A549 (cell line): ENCODE results near the gene CDH18.

Source experiments
- CBX8 ChIP-seq: fragments of 200-600 bp; sonication (generic); IDR thresholded peaks from 2 replicates; pipeline ENCODE4 v1.6.1; 2016
- CEBPB ChIP-seq, 2 experiments: fragments of >200 bp in 1 of 2; sonication (Bioruptor Twin) in 1 of 2; formaldehyde crosslinking in 1 of 2; IDR thresholded peaks; 2 replicates each; pipeline ENCODE4 v1.6.1; 2012 to 2016
- EP300 ChIP-seq, 2 experiments: fragments of >200 bp; sonication (Bioruptor Twin); formaldehyde crosslinking; IDR thresholded peaks; 2 replicates in 1 of 2; 3 replicates in 1 of 2; pipeline ENCODE4 v1.6.1; 2016 to 2017
- HDAC2 ChIP-seq: fragments of 200-600 bp; sonication (generic); IDR thresholded peaks from 2 replicates; pipeline ENCODE4 v1.6.1; 2016
- POLR2A ChIP-seq: IDR thresholded peaks from 2 replicates; pipeline ENCODE4 v1.6.1; 2012; ENCODE audit warnings: mild to moderate bottlenecking, low read length
- RAD21 ChIP-seq, 2 experiments: fragments of >200 bp in 1 of 2; sonication (Bioruptor Twin) in 1 of 2; formaldehyde crosslinking in 1 of 2; IDR thresholded peaks in 1 of 2; conservative IDR thresholded peaks in 1 of 2; 2 replicates in 1 of 2; 3 replicates in 1 of 2; pipeline ENCODE4 v1.6.1; 2012 to 2018; ENCODE audit warnings: inconsistent platforms in 1 of 2
- RNF2 ChIP-seq: fragments of 200-600 bp; sonication (generic); IDR thresholded peaks from 2 replicates; pipeline ENCODE4 v1.6.1; 2016; ENCODE audit warnings: low read depth, mild to moderate bottlenecking, antibody characterized with exemption, moderate library complexity, borderline replicate concordance
- SREBF2 ChIP-seq: fragments of 450-650 bp; IDR thresholded peaks from 2 replicates; pipeline ENCODE4 v1.6.1; 2014; ENCODE audit warnings: mild to moderate bottlenecking, moderate library complexity
- TP53 ChIP-seq: fragments of 250-450 bp; sonication (Bioruptor Pico); IDR thresholded peaks from 2 replicates; pipeline ENCODE4 v1.5.0; 2021; ENCODE audit warnings: mild to moderate bottlenecking, moderate library complexity
- TF ChIP-seq, protein P1 (sequence below): fragments of >200 bp; sonication (Bioruptor Twin); formaldehyde crosslinking; IDR thresholded peaks from 3 replicates; pipeline ENCODE4 v1.5.1; 2016
- TF ChIP-seq, protein P2 (sequence below): IDR thresholded peaks from 2 replicates; pipeline ENCODE4 v1.6.1; 2012
- TF ChIP-seq, protein P3 (sequence below): fragments of 150-350 bp; IDR thresholded peaks from 2 replicates; pipeline ENCODE4 v1.6.1; 2014; ENCODE audit warnings: low read depth, mild to moderate bottlenecking, low read length

DNA sequence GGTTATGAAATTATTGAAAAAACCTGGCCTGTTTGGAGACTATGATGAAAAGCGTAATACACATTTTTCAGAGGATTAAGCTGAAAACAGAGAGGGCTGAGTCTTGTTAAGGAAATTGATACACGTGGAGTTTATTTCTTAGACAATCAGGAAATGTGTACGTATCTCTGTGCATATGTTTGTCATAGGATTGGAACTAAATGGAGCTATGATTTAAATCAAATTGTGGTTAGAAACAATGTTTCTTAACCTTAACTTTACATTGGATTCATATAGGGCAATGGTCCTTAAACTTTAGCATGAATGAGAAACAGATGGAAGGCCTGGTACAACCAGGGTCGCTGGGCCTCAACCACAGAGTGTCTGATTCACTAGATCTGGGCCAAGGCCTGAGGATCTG, 451.6 kb downstream of the CDH18 start:
- TF ChIP-seq, protein P1, sequence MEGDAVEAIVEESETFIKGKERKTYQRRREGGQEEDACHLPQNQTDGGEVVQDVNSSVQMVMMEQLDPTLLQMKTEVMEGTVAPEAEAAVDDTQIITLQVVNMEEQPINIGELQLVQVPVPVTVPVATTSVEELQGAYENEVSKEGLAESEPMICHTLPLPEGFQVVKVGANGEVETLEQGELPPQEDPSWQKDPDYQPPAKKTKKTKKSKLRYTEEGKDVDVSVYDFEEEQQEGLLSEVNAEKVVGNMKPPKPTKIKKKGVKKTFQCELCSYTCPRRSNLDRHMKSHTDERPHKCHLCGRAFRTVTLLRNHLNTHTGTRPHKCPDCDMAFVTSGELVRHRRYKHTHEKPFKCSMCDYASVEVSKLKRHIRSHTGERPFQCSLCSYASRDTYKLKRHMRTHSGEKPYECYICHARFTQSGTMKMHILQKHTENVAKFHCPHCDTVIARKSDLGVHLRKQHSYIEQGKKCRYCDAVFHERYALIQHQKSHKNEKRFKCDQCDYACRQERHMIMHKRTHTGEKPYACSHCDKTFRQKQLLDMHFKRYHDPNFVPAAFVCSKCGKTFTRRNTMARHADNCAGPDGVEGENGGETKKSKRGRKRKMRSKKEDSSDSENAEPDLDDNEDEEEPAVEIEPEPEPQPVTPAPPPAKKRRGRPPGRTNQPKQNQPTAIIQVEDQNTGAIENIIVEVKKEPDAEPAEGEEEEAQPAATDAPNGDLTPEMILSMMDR = no peak
- TF ChIP-seq, protein P2, sequence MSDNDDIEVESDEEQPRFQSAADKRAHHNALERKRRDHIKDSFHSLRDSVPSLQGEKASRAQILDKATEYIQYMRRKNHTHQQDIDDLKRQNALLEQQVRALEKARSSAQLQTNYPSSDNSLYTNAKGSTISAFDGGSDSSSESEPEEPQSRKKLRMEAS = no peak
- TF ChIP-seq, protein P3, sequence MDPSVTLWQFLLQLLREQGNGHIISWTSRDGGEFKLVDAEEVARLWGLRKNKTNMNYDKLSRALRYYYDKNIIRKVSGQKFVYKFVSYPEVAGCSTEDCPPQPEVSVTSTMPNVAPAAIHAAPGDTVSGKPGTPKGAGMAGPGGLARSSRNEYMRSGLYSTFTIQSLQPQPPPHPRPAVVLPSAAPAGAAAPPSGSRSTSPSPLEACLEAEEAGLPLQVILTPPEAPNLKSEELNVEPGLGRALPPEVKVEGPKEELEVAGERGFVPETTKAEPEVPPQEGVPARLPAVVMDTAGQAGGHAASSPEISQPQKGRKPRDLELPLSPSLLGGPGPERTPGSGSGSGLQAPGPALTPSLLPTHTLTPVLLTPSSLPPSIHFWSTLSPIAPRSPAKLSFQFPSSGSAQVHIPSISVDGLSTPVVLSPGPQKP = no peak
- TF ChIP-seq POLR2A (no peak), HDAC2 (no peak), EP300 (IDR thresholded peaks at IDR 0.05) (no peak), SREBF2 (no peak), CEBPB (IDR thresholded peaks at IDR 0.05) (no peak), CBX8 (no peak), TP53 (CRISPR knock-in tag) (no peak), RNF2 (no peak), RAD21 (conservative IDR thresholded peaks at IDR 0.05 in 1 of 2, IDR thresholded peaks at IDR 0.05 in 1 of 2) (no peak)
